Endodermal cell (in vitro differentiated cells): ENCODE results near the gene MIPOL1. TPM values are rescaled to one million over a fixed set of nuclear protein-coding genes. Genes with fewer than 3 reads are reported as not detected.

Experiments
- DNase-seq: peaks from one replicate; pipeline ENCODE4 v3.0.0-alpha.2; 2017
- H3K27ac ChIP-seq: 2 replicates; pipeline ENCODE4 v1.5.1; 2013; ENCODE audit warnings: mild to moderate bottlenecking, low read depth, low read length, moderate library complexity
- H3K27me3 ChIP-seq: 2 replicates; pipeline ENCODE4 v1.6.1; 2013; ENCODE audit warnings: mild to moderate bottlenecking, low read length, moderate library complexity; ENCODE audit not compliant: insufficient read depth, control insufficient read depth, poor library complexity, severe bottlenecking
- H3K36me3 ChIP-seq: 2 replicates; pipeline ENCODE4 v1.7.0; 2013; ENCODE audit warnings: mild to moderate bottlenecking, low read length, moderate library complexity; ENCODE audit not compliant: control insufficient read depth, insufficient read depth
- H3K4me1 ChIP-seq: one replicate; pipeline ENCODE4 v1.7.0; 2013; ENCODE audit warnings: low read length; ENCODE audit not compliant: control insufficient read depth, insufficient read depth
- H3K4me3 ChIP-seq: 2 replicates; pipeline ENCODE4 v1.5.1; 2013; ENCODE audit warnings: mild to moderate bottlenecking, low read length, moderate library complexity
- H3K9ac ChIP-seq: 2 replicates; pipeline ENCODE4 v1.6.1; 2013; ENCODE audit warnings: mild to moderate bottlenecking, low read length, moderate library complexity; ENCODE audit not compliant: poor library complexity, severe bottlenecking; ENCODE audit errors: extremely low read depth
- H3K9me3 ChIP-seq: 2 replicates; pipeline ENCODE4 v1.6.1; 2013; ENCODE audit warnings: mild to moderate bottlenecking, low read length, moderate library complexity; ENCODE audit not compliant: control insufficient read depth
- H3K27ac Mint-ChIP-seq: 2 replicates; pipeline ENCODE4 v1.8.0; 2020; ENCODE audit warnings: mixed read lengths
- H3K27me3 Mint-ChIP-seq: 2 replicates; pipeline ENCODE4 v1.8.0; 2021; ENCODE audit warnings: mild to moderate bottlenecking, mixed read lengths; ENCODE audit not compliant: insufficient read depth
- H3K36me3 Mint-ChIP-seq: 2 replicates; pipeline ENCODE4 v1.8.0; 2020; ENCODE audit warnings: low read depth, mixed read lengths
- H3K4me1 Mint-ChIP-seq: 2 replicates; pipeline ENCODE4 v1.8.0; 2020; ENCODE audit warnings: mixed read lengths
- H3K4me3 Mint-ChIP-seq: 2 replicates; pipeline ENCODE4 v1.8.0; 2020; ENCODE audit warnings: mild to moderate bottlenecking, moderate library complexity, mixed read lengths
- H3K9me3 Mint-ChIP-seq: 2 replicates; pipeline ENCODE4 v1.8.0; 2020; ENCODE audit warnings: mild to moderate bottlenecking, mixed read lengths
- CTCF ChIP-seq: fragments of 200-600 bp; sonication (generic); conservative IDR thresholded peaks from 2 replicates; pipeline ENCODE4 v1.5.0; 2021; ENCODE audit warnings: antibody characterized with exemption, mild to moderate bottlenecking
- WGBS, 2 experiments: methylation state at CpG; one replicate each; pipeline versions ENCODE4 v1.1.5 to v1.1.7; 2013; ENCODE audit warnings: missing lambda C conversion rate in 2 of 2, mixed read lengths in 1 of 2; ENCODE audit not compliant: insufficient coverage in 1 of 2, insufficient read length in 1 of 2; 5-methylcytosine and 5-hydroxymethylcytosine counted together
- total RNA-seq, 2 donors: library from RNA; stranded (reverse); fragmentation: NEBNext Ultra II Directional in 1 of 2; extraction: Animal tissue kit (Norgen Biotek cat#: 25700) in 1 of 2; gene quantifications; 2 replicates in 1 of 2; 3 replicates in 1 of 2; pipeline ENCODE4 v1.2.1, GENCODE V29; 2021

Gene MIPOL1
- total RNA-seq, 2 donors from 2014 or later, result 22.0 to 28.5 TPM

- H3K27ac Mint-ChIP-seq, result no peak overlapping the region
- no peak overlapping the region for H3K9ac ChIP-seq
- H3K9me3 ChIP-seq, result no peaks in the 10 kb centered on the region
- no peak for DNase-seq
- no peaks in the 10 kb centered on the region for H3K36me3 Mint-ChIP-seq
- H3K27me3 ChIP-seq, result no peaks in the 10 kb centered on the region
- no peaks in the 10 kb centered on the region for H3K4me1 Mint-ChIP-seq
- H3K36me3 ChIP-seq, result no peaks in the 10 kb centered on the region
- WGBS, 2 experiments, result 95% methylated on average over 1 of the region's 2 CpGs; no CpG with 5 or more reads in 1 of the 2 experiments
- no peak overlapping the region for H3K4me3 ChIP-seq
- no peak for TF ChIP-seq CTCF
- no peak overlapping the region for H3K27ac ChIP-seq
- no peak overlapping the region for H3K4me3 Mint-ChIP-seq
- H3K4me1 ChIP-seq, result no peaks in the 10 kb centered on the region
- H3K9me3 Mint-ChIP-seq, result no peaks in the 10 kb centered on the region
- H3K27me3 Mint-ChIP-seq, result no peaks in the 10 kb centered on the region
Measured at GRCh38 chr14:37493606-37494005, 295.9 kb downstream of the MIPOL1 start.

- Mint-ChIP-seq H3K9me3 (no peaks in the 10 kb centered on the region), H3K27me3 (no peaks in the 10 kb centered on the region), H3K27ac (no peak overlapping the region), H3K4me1 (no peaks in the 10 kb centered on the region), H3K36me3 (peaks cover 14% of the 10 kb centered on the region), H3K4me3 (no peak overlapping the region)
- Histone ChIP-seq H3K9ac (no peak overlapping the region), H3K27me3 (no peaks in the 10 kb centered on the region), H3K27ac (no peak overlapping the region), H3K36me3 (no peaks in the 10 kb centered on the region), H3K4me3 (no peak overlapping the region), H3K4me1 (no peaks in the 10 kb centered on the region), H3K9me3 (no peaks in the 10 kb centered on the region)
- no peak for TF ChIP-seq CTCF
- 100% methylated on average over 1 to 2 of the region's 2 CpGs for WGBS, 2 experiments
- DNase-seq, result no peak
Measured at GRCh38 chr14:37497422-37497821, 299.7 kb downstream of the MIPOL1 start.

- Histone ChIP-seq H3K4me1 (no peaks in the 10 kb centered on the region), H3K4me3 (no peak overlapping the region), H3K27me3 (no peaks in the 10 kb centered on the region), H3K9ac (no peak overlapping the region), H3K9me3 (no peaks in the 10 kb centered on the region), H3K27ac (no peak overlapping the region), H3K36me3 (no peaks in the 10 kb centered on the region)
- H3K27me3 Mint-ChIP-seq, result no peaks in the 10 kb centered on the region
- DNase-seq, result no peak
- peaks cover 15% of the 10 kb centered on the region for H3K36me3 Mint-ChIP-seq
- WGBS, 2 experiments, result 94 to 96% methylated on average over 4 to 5 of the region's 5 CpGs
- H3K4me3 Mint-ChIP-seq, result no peak overlapping the region
- no peaks in the 10 kb centered on the region for H3K4me1 Mint-ChIP-seq
- H3K9me3 Mint-ChIP-seq, result peaks cover under 1% of the 10 kb centered on the region
- no peak for TF ChIP-seq CTCF
- no peak overlapping the region for H3K27ac Mint-ChIP-seq
Measured at GRCh38 chr14:37501877-37502276, 304.1 kb downstream of the MIPOL1 start.
